GM10266 (cell line): Measurements from ENCODE around the gene ADSS1.

Source experiments
- DNase-seq: peaks from one replicate; pipeline ENCODE4 v3.0.0; 2012; ENCODE audit errors: extremely low spot score
- CTCF ChIP-seq: IDR thresholded peaks from 2 replicates; pipeline ENCODE4 v1.5.1; 2012; ENCODE audit warnings: mild to moderate bottlenecking, low read depth; ENCODE audit not compliant: control insufficient read depth, insufficient read depth; ENCODE audit errors: missing control alignments

The ADSS1 gene

GRCh38 chr14:104794993-104795780, 71.2 kb downstream of the ADSS1 start, which contains the start of gene AKT1:
TSS of gene AKT1 (minus strand) at chr14:104795748. CDS start at chr14:104792643, 3,105 bp downstream.
- peak; percentile 80 for DNase-seq
- no peak for TF ChIP-seq CTCF

DNA sequence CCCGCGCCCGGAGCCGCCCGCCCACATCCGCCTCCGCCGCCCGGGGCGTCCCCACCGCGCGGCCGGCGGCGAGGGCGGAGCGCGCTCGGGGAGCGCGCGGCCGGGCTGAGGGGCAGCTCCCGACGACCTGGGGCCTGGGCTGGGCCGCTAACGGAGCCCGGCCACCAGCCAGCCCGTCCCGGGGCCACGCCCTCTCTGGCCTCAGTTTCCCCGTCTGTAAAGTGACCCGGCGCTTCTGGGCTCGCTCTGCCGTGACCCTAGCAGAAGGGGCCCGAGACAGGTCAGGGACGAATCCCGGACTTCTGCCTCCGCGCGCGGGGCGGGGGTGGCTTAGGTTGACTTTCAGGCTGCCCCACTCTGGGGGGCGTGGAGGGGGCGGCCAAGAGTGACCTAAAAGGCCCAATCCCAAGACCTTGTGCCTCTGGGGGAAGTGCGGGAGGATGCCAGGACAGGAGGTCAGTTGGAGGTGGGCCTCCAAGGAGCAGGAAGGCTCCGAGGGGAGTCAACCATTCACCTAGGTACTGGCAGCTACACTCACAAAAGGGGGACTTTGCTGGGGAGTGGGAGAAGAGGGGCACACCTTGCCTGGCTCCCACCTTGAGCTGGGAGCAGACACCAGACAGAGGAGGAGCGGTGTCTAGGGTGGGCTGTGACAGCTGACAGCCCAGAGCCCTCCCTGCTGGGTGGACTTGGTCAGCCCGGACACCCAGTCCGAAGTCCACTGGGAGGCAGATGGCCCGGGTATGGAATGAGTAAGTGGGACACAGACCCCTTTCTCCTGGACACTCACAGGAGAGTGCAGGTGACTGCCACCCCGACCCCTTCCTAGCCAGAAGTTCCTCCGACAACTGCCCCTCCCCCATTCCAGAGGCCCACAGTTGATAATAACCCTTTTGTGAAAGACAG, 72.0 kb downstream of the ADSS1 start:
- DNase-seq = peak; percentile 96
- TF ChIP-seq CTCF = no peak

DNA sequence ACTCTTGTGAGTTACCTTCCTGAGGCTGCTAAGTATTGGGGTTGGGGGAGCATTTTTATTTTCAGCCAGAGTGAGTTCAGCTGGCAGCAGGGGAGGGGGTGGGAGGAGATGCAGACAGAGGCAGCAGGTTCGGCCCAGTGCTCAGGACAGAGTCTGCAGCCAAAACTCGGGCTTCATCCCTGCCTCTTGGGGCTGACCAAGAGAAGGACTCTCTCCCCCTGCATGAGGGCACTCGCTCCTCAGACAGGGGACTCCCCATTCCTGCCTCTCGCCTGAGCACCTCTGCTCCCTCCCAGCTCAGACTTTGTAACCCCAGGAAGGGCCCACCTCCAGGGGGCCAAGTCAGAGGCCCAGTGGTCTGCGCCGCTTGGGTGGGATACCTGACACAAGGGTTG, 72.7 kb downstream of the ADSS1 start:
- TF ChIP-seq CTCF = no peak
- DNase-seq = no peak
